DOHH2 (cell line): ENCODE measurements around the gene ZBTB1.

ENCODE experiments used
- H3F3A ChIP-seq: fragments of 200-600 bp; sonication (generic), shearing (Covaris generic); 2 replicates; pipeline ENCODE4 v1.6.0; 2016; ENCODE audit warnings: antibody characterized with exemption, mild to moderate bottlenecking; ENCODE audit not compliant: control insufficient read depth, insufficient read depth
- H3K27ac ChIP-seq: fragments of 200-600 bp; sonication (generic); 2 replicates; pipeline ENCODE4 v1.5.1; 2014; ENCODE audit warnings: low read depth, mild to moderate bottlenecking, low read length, moderate library complexity
- H3K27me3 ChIP-seq: fragments of 200-600 bp; sonication (generic); 2 replicates; pipeline ENCODE4 v1.6.1; 2014; ENCODE audit warnings: mild to moderate bottlenecking, low read length, mixed read lengths; ENCODE audit not compliant: control insufficient read depth
- H3K36me3 ChIP-seq: fragments of 200-600 bp; sonication (generic); 2 replicates; pipeline ENCODE4 v1.6.1; 2014; ENCODE audit warnings: mild to moderate bottlenecking, low read length, moderate library complexity, mixed read lengths; ENCODE audit not compliant: control insufficient read depth
- H3K4me1 ChIP-seq: fragments of 200-600 bp; sonication (generic); 2 replicates; pipeline ENCODE4 v1.6.1; 2014; ENCODE audit warnings: mild to moderate bottlenecking, low read length, mixed read lengths; ENCODE audit not compliant: control insufficient read depth
- H3K4me2 ChIP-seq: fragments of 200-600 bp; sonication (generic); 2 replicates; pipeline ENCODE4 v1.6.0; 2014; ENCODE audit warnings: mild to moderate bottlenecking, low read length, moderate library complexity
- H3K4me3 ChIP-seq: fragments of 200-600 bp; sonication (generic); 2 replicates; pipeline ENCODE4 v1.5.1; 2014; ENCODE audit warnings: mild to moderate bottlenecking, low read length, mixed read lengths
- H3K79me2 ChIP-seq: fragments of 200-600 bp; sonication (generic); 2 replicates; pipeline ENCODE4 v1.6.1; 2014; ENCODE audit warnings: mild to moderate bottlenecking, low read length, mixed read lengths; ENCODE audit not compliant: control insufficient read depth
- H3K9me2 ChIP-seq: fragments of 200-600 bp; sonication (generic); replicated peaks from 2 replicates; pipeline ENCODE4 v1.6.1; 2014; ENCODE audit warnings: mild to moderate bottlenecking, low read length, mixed read lengths; ENCODE audit not compliant: control insufficient read depth
- H3K9me3 ChIP-seq: fragments of 200-600 bp; sonication (generic); 2 replicates; pipeline ENCODE4 v1.6.1; 2014; ENCODE audit warnings: antibody characterized with exemption, low read length, mixed read lengths; ENCODE audit not compliant: control insufficient read depth, insufficient read depth
- H4K20me1 ChIP-seq: fragments of 200-600 bp; sonication (generic); 2 replicates; pipeline ENCODE4 v1.6.0; 2014; ENCODE audit warnings: low read depth, mild to moderate bottlenecking, antibody characterized with exemption, low read length, moderate library complexity; ENCODE audit not compliant: control insufficient read depth, insufficient read depth
- CTCF ChIP-seq: fragments of 200-600 bp; sonication (generic); IDR thresholded peaks from one replicate; pipeline ENCODE4 v1.5.1; 2014; ENCODE audit warnings: antibody characterized with exemption, mild to moderate bottlenecking, low read depth, low read length; ENCODE audit not compliant: poor library complexity, severe bottlenecking
- EZH2phosphoT487 ChIP-seq: fragments of 200-600 bp; sonication (generic); IDR thresholded peaks from 2 replicates; pipeline ENCODE4 v1.6.1; 2017; ENCODE audit warnings: borderline replicate concordance, mild to moderate bottlenecking, antibody characterized with exemption, low read length, moderate library complexity, mixed read lengths

Gene ZBTB1

DNA sequence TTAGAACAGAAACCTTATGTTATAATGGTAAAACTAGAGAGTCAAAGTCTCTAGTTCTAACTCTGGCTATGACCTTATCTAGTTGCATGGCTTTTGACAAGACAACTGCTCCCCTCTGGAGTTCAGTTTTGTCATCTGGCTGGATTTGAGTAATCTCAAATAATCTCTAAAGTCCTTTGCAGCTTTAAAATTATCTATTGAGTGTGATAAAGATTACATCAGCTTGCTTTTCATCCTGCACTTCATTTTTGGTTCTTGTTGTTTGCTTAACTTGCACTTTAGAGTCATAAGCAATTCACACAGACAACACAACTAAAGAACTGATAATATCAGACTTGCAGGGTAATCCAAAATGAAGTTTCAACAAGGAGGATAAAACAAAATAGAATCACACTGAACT is 37.0 kb upstream of the ZBTB1 start:
- Histone ChIP-seq H3K9me3 (no peaks in the 10 kb centered on the region), H3K4me2 (no peak overlapping the region), H3K4me3 (no peak overlapping the region), H4K20me1 (peaks cover 4% of the 10 kb centered on the region; the same call in 1 of the 2 replicates), H3K9me2 (no peaks in the 10 kb centered on the region), H3K27ac (no peak overlapping the region), H3K36me3 (peaks cover 3% of the 10 kb centered on the region), H3F3A (peaks cover 37% of the 10 kb centered on the region), H3K4me1 (peaks cover 45% of the 10 kb centered on the region), H3K27me3 (peaks cover 18% of the 10 kb centered on the region), H3K79me2 (no peaks in the 10 kb centered on the region)
- no peak for TF ChIP-seq EZH2phosphoT487
- no peak for TF ChIP-seq CTCF

DNA sequence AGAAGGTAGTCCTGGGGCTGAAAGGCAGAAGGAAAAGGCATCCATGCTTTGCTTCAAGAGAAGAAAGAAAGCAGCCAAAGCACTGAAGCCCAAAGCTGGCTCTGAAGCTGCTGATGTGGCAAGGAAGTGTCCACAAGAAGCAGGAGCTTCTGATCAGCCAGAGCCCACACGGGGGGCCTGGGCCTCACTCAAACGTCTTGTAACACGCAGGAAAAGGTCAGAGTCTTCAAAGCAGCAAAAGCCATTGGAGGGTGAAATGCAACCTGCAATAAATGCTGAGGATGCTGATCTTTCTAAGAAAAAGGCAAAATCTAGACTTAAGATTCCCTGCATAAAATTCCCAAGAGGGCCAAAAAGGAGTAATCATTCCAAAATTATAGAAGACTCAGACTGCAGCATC is 36.1 kb upstream of the ZBTB1 start:
- Histone ChIP-seq H3K27ac (no peak overlapping the region), H3K4me1 (peaks cover 36% of the 10 kb centered on the region), H4K20me1 (peaks cover 4% of the 10 kb centered on the region; the same call in 1 of the 2 replicates), H3K9me2 (no peaks in the 10 kb centered on the region), H3K4me2 (no peak overlapping the region), H3K9me3 (no peaks in the 10 kb centered on the region), H3K4me3 (no peak overlapping the region), H3K79me2 (no peaks in the 10 kb centered on the region), H3K36me3 (no peaks in the 10 kb centered on the region), H3F3A (peaks cover 38% of the 10 kb centered on the region), H3K27me3 (peaks cover 18% of the 10 kb centered on the region)
- TF ChIP-seq EZH2phosphoT487 (no peak), CTCF (no peak)

DNA sequence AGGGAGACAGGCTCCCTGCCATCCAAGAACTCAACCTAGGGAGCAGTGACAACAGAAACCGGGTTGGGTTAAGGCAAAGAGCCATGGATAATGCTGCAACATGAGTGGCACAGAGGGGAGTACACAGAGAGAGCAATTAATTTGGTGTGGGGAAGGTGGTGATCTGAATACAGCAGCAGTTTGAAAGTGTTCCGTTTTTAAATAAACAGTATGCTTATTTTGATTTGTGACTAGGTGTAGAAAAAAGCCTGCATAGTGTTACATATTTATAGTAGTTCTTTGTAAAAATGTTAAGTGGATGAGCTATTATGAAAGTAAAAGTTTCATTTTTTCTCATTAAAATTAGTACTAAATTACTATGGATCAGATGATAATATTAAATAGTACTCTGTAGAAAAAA is 30.5 kb upstream of the ZBTB1 start:
- Histone ChIP-seq H3K9me3 (no peaks in the 10 kb centered on the region), H3K27me3 (no peaks in the 10 kb centered on the region), H3K4me3 (no peak overlapping the region), H3K4me2 (no peak overlapping the region), H3K4me1 (no peaks in the 10 kb centered on the region), H3K79me2 (peaks cover 9% of the 10 kb centered on the region; the same call in 1 of the 2 replicates), H4K20me1 (peaks cover 9% of the 10 kb centered on the region; the same call in 1 of the 2 replicates), H3K36me3 (peaks cover 14% of the 10 kb centered on the region), H3K9me2 (no peaks in the 10 kb centered on the region), H3F3A (peaks cover 12% of the 10 kb centered on the region), H3K27ac (no peak overlapping the region)
- TF ChIP-seq EZH2phosphoT487, result no peak
- no peak for TF ChIP-seq CTCF
